Gastrocnemius medialis (tissue), 4 donors: ENCODE measurements around the gene ZFAND6. TPM values are rescaled to one million over a fixed set of nuclear protein-coding genes. Genes with fewer than 3 reads are reported as not detected.
"Not testable (repeated sequence)": the region's sequence is repeated elsewhere in the genome, so short reads cannot be mapped to it uniquely, and the experiment has no call there.

ENCODE experiments used
- ATAC-seq, 2 donors: fragments of 150-250 bp; one replicate each; pipeline ENCODE4 v1.9.1; 2016
- DNase-seq, 2 donors: peaks; one replicate each; pipeline ENCODE4 v3.0.0-alpha.2; 2019
- H3K27ac ChIP-seq, 4 donors: fragments of 200-600 bp; sonication (generic); 1 replicate in 1 of 4; 2 replicates in 3 of 4; pipeline ENCODE4 v1.5.1; 2016 to 2018; ENCODE audit warnings: mild to moderate bottlenecking in 2 of 4, moderate library complexity in 1 of 4
- H3K27me3 ChIP-seq, 3 donors: fragments of 200-600 bp; sonication (generic) in 2 of 3; 1 replicate in 1 of 3; 2 replicates in 2 of 3; pipeline versions ENCODE4 v1.5.1 to v1.6.0; 2016 to 2019; ENCODE audit warnings: mild to moderate bottlenecking in 1 of 3, moderate library complexity in 1 of 3
- H3K36me3 ChIP-seq, 2 donors: fragments of 200-600 bp; sonication (generic) in 1 of 2; one replicate each; pipeline ENCODE4 v1.5.1; 2017 to 2018
- H3K4me1 ChIP-seq, 2 donors: fragments of 200-600 bp; sonication (generic) in 1 of 2; one replicate each; pipeline ENCODE4 v1.5.1; 2016 to 2017; ENCODE audit warnings: mild to moderate bottlenecking in 2 of 2
- H3K4me3 ChIP-seq, 4 donors: fragments of 200-600 bp; sonication (generic) in 3 of 4; 1 replicate in 1 of 4; 2 replicates in 3 of 4; pipeline ENCODE4 v1.5.1; 2016 to 2019; ENCODE audit warnings: mild to moderate bottlenecking in 2 of 4
- H3K9me3 ChIP-seq, 3 donors: fragments of 200-600 bp; sonication (generic) in 2 of 3; 1 replicate in 1 of 3; 2 replicates in 2 of 3; pipeline ENCODE4 v1.5.1; 2016 to 2019
- POLR2A ChIP-seq, 2 donors: fragments of 450-650 bp; IDR thresholded peaks; one replicate each; pipeline ENCODE4 v1.6.1; 2017; ENCODE audit warnings: antibody characterized with exemption in 2 of 2, mild to moderate bottlenecking in 2 of 2, moderate library complexity in 2 of 2
- in situ Hi-C, 4 donors: fragments of 200-750 bp; cut with MboI; loops; one replicate each; pipeline versions ENCODE4 v1.15.0 to v1.8.0; 2017; ENCODE audit warnings: low sequenced_read_pairs in 4 of 4
- intact Hi-C: fragments of 100-400 bp; cut with DNase I; formaldehyde crosslinking; loops from one replicate; pipeline ENCODE4 v1.15.1; 2023; ENCODE audit warnings: low total_unique reads
- total RNA-seq, 4 donors: library from RNA; depleted of rRNA; stranded (reverse); fragments of >200 nt; gene quantifications; one replicate each; pipeline versions ENCODE4 v1.1.0 to v1.2.3, GENCODE V29; 2016
- TF ChIP-seq, protein P1 (sequence below), 5 experiments: fragments of 450-650 bp in 3 of 5; fragments of 200-600 bp in 2 of 5; sonication (generic) in 2 of 5; IDR thresholded peaks in 4 of 5; conservative IDR thresholded peaks in 1 of 5; 1 replicate in 4 of 5; 2 replicates in 1 of 5; pipeline ENCODE4 v1.5.1; 2016 to 2019; ENCODE audit warnings: antibody characterized with exemption in 5 of 5, mild to moderate bottlenecking in 3 of 5, moderate library complexity in 3 of 5

The ZFAND6 gene
- total RNA-seq, 4 donors from 2014 or later: 95.4 to 196 (median 146) TPM

GRCh38 chr15:80155001-80155377 lies 95.5 kb downstream of the ZFAND6 start:
- intact Hi-C loops: no loop called here
- no peak overlapping the region for H3K27ac ChIP-seq

DNA sequence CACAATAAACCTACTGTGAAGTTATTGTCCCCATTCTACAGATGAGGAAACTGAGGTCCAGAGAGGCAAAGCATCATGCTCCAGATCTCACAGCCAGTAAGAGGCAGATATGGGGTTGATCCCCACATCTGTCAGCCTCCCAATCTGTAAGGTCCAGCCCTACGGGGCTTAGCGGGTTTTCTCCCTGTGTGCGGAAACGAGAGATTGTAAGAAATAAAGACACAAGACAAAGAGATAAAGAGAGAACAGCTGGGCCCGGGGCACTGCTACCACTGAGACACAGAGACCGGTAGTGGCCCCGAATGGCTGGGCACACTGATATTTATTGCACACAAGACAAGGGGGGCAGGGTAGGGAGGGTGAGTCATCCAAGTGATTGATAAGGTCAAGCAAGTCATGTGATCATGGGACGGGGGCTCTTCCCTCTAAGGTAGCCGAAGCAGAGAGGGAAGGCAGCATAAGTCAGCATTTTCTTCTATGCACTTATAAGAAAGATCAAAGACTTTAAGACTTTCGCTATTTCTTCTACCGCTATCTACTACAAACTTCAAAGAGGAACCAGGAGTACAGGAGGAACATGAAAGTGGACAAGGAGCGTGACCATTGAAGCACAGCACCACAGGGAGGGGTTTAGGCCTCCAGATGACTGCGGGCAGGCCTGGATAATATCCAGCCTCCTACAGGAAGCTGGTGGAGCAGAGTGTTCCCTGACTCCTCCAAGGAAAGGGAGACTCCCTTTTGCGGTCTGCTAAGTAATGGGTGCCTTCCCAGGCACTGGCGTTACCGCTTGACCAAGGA lies 96.1 kb downstream of the ZFAND6 start:
- H3K27me3 ChIP-seq, ATAC-seq, H3K4me3 ChIP-seq, H3K27ac ChIP-seq, intact Hi-C loops, H3K9me3 ChIP-seq: not testable (repeated sequence)
- in situ Hi-C loops: loop anchor here in 3 of 4 donors (25.0 kb wide), 2 partner anchors 93 to 243 kb away; partner anchors contain the start of gene ZFAND6 (in 1 of the 3)
- peak in 1 of 2 donors; percentile 3 for TF ChIP-seq POLR2A (IDR thresholded peaks at IDR 0.05)
- Histone ChIP-seq H3K4me1 (peaks cover 32% of the 10 kb centered on the region in 2 donors), H3K36me3 (peaks cover 0 to 27% of the 10 kb centered on the region in 2 donors)
- DNase-seq: peak in 1 of 2 donors; percentile 39

More at GRCh38 chr15:80155001-80155377, 95.5 kb downstream of the ZFAND6 start:
- ATAC-seq (no peak), DNase-seq (no peak)
- TF ChIP-seq POLR2A (IDR thresholded peaks at IDR 0.05): peak in 1 of 2 donors; percentile 5
- TF ChIP-seq, protein P1, sequence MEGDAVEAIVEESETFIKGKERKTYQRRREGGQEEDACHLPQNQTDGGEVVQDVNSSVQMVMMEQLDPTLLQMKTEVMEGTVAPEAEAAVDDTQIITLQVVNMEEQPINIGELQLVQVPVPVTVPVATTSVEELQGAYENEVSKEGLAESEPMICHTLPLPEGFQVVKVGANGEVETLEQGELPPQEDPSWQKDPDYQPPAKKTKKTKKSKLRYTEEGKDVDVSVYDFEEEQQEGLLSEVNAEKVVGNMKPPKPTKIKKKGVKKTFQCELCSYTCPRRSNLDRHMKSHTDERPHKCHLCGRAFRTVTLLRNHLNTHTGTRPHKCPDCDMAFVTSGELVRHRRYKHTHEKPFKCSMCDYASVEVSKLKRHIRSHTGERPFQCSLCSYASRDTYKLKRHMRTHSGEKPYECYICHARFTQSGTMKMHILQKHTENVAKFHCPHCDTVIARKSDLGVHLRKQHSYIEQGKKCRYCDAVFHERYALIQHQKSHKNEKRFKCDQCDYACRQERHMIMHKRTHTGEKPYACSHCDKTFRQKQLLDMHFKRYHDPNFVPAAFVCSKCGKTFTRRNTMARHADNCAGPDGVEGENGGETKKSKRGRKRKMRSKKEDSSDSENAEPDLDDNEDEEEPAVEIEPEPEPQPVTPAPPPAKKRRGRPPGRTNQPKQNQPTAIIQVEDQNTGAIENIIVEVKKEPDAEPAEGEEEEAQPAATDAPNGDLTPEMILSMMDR (IDR thresholded peaks at IDR 0.05 in 4 of 5, conservative IDR thresholded peaks at IDR 0.05 in 1 of 5): no peak
- no peak overlapping the region for H3K4me3 ChIP-seq
- H3K27me3 ChIP-seq: no peaks in the 10 kb centered on the region
- H3K9me3 ChIP-seq: no peaks in the 10 kb centered on the region
- in situ Hi-C loops: loop anchor here in 3 of 4 donors (25.0 kb wide), 2 partner anchors 93 to 243 kb away; partner anchors contain the start of gene ZFAND6 (in 1 of the 3)
- H3K36me3 ChIP-seq: peaks cover 0 to 21% of the 10 kb centered on the region in 2 donors
- H3K4me1 ChIP-seq: peaks cover 38% of the 10 kb centered on the region in 2 donors

- H3K27ac ChIP-seq: no peak overlapping the region
- intact Hi-C loops (no loop called here), in situ Hi-C loops (loop anchor here in 3 of 4 donors (25.0 kb wide), 2 partner anchors 94 to 244 kb away; partner anchors contain the start of gene ZFAND6 (in 1 of the 3))
- no peak overlapping the region for H3K4me3 ChIP-seq
- DNase-seq (no peak), ATAC-seq (no peak)
- no peaks in the 10 kb centered on the region for H3K9me3 ChIP-seq
- H3K36me3 ChIP-seq: peaks cover 0 to 30% of the 10 kb centered on the region in 2 donors
- H3K4me1 ChIP-seq: peaks cover 25 to 26% of the 10 kb centered on the region in 2 donors
- TF ChIP-seq POLR2A (IDR thresholded peaks at IDR 0.05): no peak
- TF ChIP-seq, protein P1 (IDR thresholded peaks at IDR 0.05 in 4 of 5, conservative IDR thresholded peaks at IDR 0.05 in 1 of 5): no peak
- no peaks in the 10 kb centered on the region for H3K27me3 ChIP-seq
Observed at GRCh38 chr15:80156176-80156720, 96.8 kb downstream of the ZFAND6 start.

GRCh38 chr15:80157215-80157614 lies 97.7 kb downstream of the ZFAND6 start:
- TF ChIP-seq, protein P1 (IDR thresholded peaks at IDR 0.05 in 4 of 5, conservative IDR thresholded peaks at IDR 0.05 in 1 of 5): no peak
- TF ChIP-seq POLR2A (IDR thresholded peaks at IDR 0.05): no peak
- no peak for DNase-seq
- intact Hi-C loops (no loop called here), in situ Hi-C loops (loop anchor here in 3 of 4 donors (25.0 kb wide), 2 partner anchors 95 to 245 kb away; partner anchors contain the start of gene ZFAND6 (in 1 of the 3))
- no peak overlapping the region for H3K27ac ChIP-seq
- no peak for ATAC-seq
- peaks cover 0 to 39% of the 10 kb centered on the region in 2 donors for H3K36me3 ChIP-seq
- no peaks in the 10 kb centered on the region for H3K9me3 ChIP-seq
- peaks cover 16 to 17% of the 10 kb centered on the region in 2 donors for H3K4me1 ChIP-seq
- H3K27me3 ChIP-seq: no peaks in the 10 kb centered on the region
- H3K4me3 ChIP-seq: no peak overlapping the region

DNA sequence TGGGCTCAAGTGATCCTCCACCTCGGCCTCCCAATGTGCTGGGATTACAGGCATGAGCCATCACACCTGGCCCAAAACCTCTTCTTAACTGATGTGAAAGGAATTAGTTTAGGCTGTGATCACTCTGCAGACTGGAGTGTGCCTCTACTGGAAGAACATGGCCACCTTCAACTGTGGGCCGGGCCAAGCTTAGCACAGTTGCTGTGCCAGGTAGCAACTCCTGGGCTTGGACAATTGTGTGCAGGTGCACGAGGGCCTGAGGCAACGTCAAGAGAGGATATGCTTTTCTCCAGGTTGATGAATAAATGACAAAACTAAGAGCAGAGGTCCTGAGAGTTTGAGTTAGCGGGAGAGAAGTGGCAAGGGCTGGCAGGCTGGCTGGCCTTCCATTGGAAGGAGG lies 99.8 kb downstream of the ZFAND6 start:
- no peak for ATAC-seq
- H3K36me3 ChIP-seq: peaks cover 0 to 54% of the 10 kb centered on the region in 2 donors
- no peak overlapping the region for H3K27ac ChIP-seq
- no peaks in the 10 kb centered on the region for H3K27me3 ChIP-seq
- in situ Hi-C loops: loop anchor here in 3 of 4 donors (25.0 kb wide), 2 partner anchors 97 to 247 kb away; partner anchors contain the start of gene ZFAND6 (in 1 of the 3)
- intact Hi-C loops: no loop called here
- no peak for DNase-seq
- TF ChIP-seq POLR2A (IDR thresholded peaks at IDR 0.05): no peak
- TF ChIP-seq, protein P1 (IDR thresholded peaks at IDR 0.05 in 4 of 5, conservative IDR thresholded peaks at IDR 0.05 in 1 of 5): no peak
- H3K4me1 ChIP-seq: peaks cover 2 to 4% of the 10 kb centered on the region in 2 donors
- no peaks in the 10 kb centered on the region for H3K9me3 ChIP-seq
- no peak overlapping the region for H3K4me3 ChIP-seq
